HG03139 (cell line): ENCODE data around the gene SLAMF8.
A peak's percentile ranks its signal among the peaks of the same experiment; 100 is the strongest.

Experiments used
- ATAC-seq: cut with Tn5 transposase; IDR thresholded peaks from one replicate; pipeline ENCODE4 v1.9.1; 2021; ENCODE audit not compliant: unreplicated experiment

The SLAMF8 gene

GRCh38 chr1:159817276-159818041 is 9.2 kb upstream of the SLAMF8 start:
- no peak for ATAC-seq

- no peak for ATAC-seq
Observed at GRCh38 chr1:159821171-159821867, 5.4 kb upstream of the SLAMF8 start.

- no peak for ATAC-seq
Observed at GRCh38 chr1:159823406-159823805, 3.3 kb upstream of the SLAMF8 start.

- no peak for ATAC-seq
Observed at GRCh38 chr1:159825564-159825963, 1.1 kb upstream of the SLAMF8 start.

DNA sequence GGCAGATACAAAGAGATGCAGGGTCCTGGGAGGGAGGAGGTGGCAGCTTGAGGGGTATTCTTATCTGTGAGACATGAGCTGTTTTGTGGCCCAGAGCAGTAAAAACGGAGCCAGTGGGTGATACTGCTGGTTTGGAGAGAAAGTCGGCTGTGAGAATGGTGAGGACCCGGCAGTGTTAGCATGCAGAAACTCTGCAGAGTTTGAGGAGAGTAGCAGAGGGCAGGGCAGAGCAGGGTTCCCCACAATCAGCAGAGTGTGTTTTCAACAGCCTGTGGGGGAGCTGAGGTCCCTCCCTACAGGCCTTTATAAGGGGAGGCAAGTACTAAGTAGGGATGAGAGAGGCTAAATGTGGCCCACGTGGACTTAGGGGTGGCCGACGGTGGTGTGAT is 423 bp downstream of the SLAMF8 start:
- ATAC-seq, result no peak

- no peak for ATAC-seq
Observed at GRCh38 chr1:159827549-159827948, 876 bp downstream of the SLAMF8 start.

DNA sequence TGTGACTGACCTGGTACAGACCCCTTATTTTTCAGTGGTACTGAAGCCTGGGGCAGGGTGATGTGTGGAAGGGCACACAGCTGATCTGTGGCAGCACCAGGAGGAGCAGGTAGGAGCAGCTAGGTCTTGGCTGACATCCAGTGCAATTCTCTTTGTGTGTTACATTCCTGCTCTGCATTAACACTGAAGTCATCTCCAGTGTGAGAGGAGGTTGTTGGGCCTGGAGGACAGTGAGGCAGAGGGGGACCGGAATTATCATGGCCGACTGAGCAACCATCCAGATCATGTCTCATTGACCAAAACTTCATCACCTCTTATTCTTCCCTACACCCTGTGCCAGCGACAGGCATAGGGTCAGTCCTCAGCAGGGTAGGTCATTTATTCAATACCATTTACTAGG is 1.5 kb downstream of the SLAMF8 start:
- no peak for ATAC-seq

- ATAC-seq, result no peak
Observed at GRCh38 chr1:159828581-159829272, 2.1 kb downstream of the SLAMF8 start.

GRCh38 chr1:159829273-159829634 is 2.6 kb downstream of the SLAMF8 start:
- peak; percentile 69 for ATAC-seq

DNA sequence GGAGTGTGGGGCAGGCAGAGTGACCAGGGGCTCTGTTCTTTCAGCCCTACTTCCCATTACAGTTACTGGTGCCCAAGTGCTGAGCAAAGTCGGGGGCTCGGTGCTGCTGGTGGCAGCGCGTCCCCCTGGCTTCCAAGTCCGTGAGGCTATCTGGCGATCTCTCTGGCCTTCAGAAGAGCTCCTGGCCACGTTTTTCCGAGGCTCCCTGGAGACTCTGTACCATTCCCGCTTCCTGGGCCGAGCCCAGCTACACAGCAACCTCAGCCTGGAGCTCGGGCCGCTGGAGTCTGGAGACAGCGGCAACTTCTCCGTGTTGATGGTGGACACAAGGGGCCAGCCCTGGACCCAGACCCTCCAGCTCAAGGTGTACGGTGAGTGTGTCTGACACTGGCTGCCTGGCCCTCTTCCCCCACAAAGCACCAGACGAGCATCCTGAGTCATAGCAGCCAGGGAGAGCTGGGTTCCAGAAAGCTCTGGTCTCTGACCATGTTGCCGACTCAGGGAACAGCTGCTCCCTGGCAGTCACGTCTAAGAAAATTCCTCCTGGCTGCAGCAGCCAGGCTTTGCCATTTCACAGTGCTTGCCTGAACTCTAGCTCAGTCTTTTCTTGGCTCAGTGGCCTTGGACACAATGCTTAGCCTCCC is 3.3 kb downstream of the SLAMF8 start:
- no peak for ATAC-seq

DNA sequence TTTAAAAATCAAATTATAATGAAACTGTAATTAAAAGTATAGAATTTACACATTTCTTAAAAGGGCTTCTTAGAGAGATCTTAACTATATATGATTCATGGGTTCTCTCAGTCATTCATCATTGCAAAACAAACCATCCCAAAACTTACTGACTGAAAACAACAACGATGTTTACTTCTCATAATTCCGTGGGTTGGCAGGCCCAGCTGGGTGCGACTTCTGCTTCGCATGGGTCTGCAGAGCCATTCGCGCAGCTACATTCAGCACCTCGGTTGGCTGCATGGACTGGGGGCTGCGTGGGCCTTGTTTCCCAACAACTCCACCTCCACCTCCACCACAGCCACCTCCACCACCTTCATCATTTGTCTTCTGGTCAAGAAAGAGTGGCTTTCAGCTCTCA is 4.0 kb downstream of the SLAMF8 start:
- ATAC-seq, result no peak

DNA sequence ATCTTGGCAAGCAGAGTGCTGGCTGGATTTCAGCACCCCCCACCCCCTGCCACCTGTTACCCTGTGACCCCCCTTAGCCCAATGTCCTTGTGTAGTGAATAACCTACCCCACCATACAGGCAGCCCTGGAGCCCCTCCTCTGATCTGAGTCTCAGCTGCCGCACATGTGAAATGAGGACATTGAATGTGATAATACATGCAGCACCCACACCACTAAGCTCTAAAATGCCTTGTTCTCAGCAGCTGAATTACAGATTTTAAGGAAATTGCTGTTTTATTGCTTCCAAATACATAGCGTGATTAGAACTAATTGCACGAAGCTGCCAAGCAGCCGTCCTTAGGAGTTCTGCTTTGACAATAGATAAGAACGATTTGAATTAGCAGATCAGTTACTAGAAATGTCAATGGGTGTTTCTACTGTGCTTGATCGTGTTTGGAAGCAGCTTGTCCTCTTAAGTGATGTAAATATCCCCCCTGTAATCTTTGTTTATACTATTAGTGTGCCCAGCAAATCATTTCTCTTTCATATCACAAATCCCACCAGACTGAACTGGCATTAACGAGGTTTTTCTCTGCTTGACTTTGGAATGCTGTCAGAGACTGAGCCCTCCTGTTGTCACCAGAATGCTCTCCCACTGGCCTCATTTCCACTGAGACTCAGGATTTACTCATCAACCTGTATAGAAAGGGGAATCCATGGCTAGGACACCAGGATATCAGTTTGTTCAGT is 4.9 kb downstream of the SLAMF8 start:
- ATAC-seq, result no peak

DNA sequence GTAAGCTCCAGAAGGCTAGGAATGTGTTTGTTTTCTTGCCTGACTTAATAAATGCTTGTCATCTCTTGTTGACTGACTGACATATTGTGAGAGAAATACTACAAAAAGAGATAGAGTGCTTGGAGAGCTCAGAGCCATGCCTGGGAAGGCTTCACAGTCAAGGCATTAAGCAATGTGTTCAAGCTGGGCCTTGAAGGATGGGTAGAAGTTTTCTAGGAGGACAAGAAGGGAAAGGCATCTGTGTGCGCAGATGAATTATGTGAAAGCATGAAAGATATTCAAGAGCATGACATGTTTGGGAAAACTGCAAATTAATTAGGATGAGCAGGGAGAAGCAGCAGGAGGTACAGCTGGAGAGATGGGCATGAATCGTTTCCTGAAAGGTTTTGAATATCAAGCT is 5.6 kb downstream of the SLAMF8 start:
- ATAC-seq, result no peak

DNA sequence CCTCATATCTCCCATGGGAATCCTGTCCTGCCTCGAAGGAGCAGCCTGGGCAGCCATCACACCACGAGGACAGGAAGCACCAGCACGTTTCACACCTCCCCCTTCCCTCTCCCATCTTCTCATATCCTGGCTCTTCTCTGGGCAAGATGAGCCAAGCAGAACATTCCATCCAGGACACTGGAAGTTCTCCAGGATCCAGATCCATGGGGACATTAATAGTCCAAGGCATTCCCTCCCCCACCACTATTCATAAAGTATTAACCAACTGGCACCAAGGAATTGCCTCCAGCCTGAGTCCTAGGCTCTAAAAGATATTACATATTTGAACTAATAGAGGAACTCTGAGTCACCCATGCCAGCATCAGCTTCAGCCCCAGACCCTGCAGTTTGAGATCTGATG is 8.7 kb downstream of the SLAMF8 start:
- no peak for ATAC-seq

DNA sequence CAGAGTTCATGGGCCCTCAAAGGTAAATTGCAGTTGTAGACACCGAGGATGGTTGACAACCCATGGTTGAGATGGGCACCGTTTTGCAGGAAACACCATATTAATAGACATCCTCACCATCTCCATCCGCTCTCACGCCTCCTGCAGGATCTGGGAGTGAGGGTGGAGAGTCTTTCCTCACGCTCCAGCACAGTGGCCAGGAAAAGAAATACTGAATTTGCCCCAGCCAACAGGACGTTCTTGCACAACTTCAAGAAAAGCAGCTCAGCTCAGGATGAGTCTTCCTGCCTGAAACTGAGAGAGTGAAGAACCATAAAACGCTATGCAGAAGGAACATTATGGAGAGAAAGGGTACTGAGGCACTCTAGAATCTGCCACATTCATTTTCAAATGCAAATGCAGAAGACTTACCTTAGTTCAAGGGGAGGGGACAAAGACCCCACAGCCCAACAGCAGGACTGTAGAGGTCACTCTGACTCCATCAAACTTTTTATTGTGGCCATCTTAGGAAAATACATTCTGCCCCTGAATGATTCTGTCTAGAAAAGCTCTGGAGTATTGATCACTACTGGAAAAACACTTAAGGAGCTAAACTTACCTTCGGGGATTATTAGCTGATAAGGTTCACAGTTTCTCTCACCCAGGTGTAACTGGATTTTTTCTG is 9.3 kb downstream of the SLAMF8 start:
- no peak for ATAC-seq

DNA sequence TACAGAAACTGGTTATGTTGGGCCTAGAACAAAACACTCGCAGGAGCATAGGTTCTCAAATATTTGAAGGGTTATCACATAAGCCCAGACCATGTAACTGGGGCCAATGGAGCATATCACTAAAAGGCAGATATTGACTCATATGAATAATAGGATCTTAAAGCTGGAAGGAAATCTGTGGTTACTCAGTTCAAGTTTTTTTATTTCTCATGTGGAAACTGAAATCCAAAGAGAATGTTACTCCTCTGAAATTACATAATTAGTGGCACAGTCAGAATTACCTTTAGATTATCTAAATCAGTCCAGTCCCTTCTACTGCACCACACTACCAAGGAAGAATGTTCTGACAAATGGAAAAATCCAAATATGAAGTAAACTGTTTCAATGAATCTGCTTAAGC is 12.0 kb downstream of the SLAMF8 start:
- ATAC-seq, result peak; percentile 47

DNA sequence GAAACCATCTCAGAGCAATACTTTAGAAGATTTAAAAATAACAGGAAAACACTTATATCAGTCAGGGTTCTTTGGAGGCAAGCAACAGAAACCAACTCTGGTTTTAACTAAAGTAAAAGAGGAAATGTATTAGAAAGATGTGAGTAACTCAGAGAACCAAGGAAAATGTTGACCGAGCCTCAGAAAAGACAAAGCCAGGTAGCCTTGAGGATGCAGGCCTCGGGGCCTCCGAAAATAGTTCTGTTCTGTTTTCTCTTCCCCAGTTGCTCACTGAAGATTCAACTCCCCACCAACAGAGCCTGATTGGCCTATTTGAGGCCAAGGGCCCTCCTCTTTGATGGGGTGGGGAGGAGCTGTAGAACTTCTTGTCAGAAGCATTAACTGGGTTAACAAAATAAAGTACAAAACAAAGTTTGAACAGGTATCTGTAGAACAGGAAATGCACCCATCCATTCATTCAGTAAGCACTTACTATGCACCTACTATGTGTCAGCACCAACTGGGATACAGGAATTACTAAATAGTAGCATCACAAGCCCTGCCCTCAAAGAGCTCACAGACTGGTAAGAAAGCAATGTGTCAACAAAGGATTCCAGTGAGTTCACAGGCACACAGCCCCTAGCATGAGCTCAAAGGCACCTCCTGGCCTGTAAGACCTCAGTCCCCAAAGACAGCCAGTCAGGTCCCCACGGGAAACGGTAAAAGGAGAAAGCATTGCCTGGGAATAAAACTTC is 12.6 kb downstream of the SLAMF8 start:
- peak; percentile 52 for ATAC-seq

DNA sequence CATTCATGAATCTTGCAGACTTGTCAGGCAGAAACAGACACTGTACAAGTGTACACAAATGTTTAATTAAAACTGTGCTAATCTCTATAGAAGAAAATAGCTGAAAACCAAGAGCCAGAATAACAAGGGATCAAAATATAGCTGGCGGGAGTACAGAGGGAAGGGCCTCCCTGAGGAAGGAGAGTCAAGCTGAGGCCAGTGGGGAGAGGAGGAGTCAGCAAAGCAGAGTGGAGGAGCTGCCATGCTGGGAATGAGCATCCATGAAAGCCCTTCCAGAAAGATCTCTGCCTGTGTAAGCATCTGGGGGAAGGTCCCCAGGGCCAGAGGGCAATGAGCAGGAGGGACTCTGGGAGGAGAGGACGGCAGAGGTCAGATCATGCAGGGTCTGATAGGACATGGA is 15.1 kb downstream of the SLAMF8 start:
- ATAC-seq, result no peak

- no peak for ATAC-seq
Observed at GRCh38 chr1:159843459-159843858, 16.8 kb downstream of the SLAMF8 start.
